ENCODE data around the gene NDUFV1.
"Not testable (repeated sequence)": the region's sequence is repeated elsewhere in the genome, so short reads cannot be mapped to it uniquely, and the experiment has no call there.

NDUFV1 gene

GRCh38 chr11:67657300-67657699 is 50.6 kb downstream of the NDUFV1 start:
- peaks cover 33% of the 10 kb centered on the region for H3K9me3 ChIP-seq (ENCODE audit: insufficient read depth, low read length)
- no peak overlapping the region for H3K9ac ChIP-seq (ENCODE audit: insufficient read length, low read depth)
- no peak for TF ChIP-seq ZNF274 (IDR thresholded peaks at IDR 0.05; ENCODE audit: low read depth, low read length)
- TF ChIP-seq YY1 (IDR thresholded peaks at IDR 0.05; ENCODE audit: insufficient read depth, insufficient read length), result no peak
- no peak for TF ChIP-seq SUZ12 (IDR thresholded peaks at IDR 0.05; ENCODE audit: extremely low read depth, insufficient read depth, insufficient read length)
- peaks cover 3% of the 10 kb centered on the region for H3K4me1 ChIP-seq (ENCODE audit: insufficient read depth, insufficient read length)
- no peaks in the 10 kb centered on the region for H3K27me3 ChIP-seq (ENCODE audit: insufficient read depth, insufficient read length)
- H3K36me3 ChIP-seq (ENCODE audit: insufficient read depth, insufficient read length, low read length), result no peaks in the 10 kb centered on the region
- no peak overlapping the region for H3K4me3 ChIP-seq (ENCODE audit: insufficient read length, low read depth)
- DNase-seq (ENCODE audit: low read depth, low spot score), result no peak

GRCh38 chr11:67659651-67660165 is 53.0 kb downstream of the NDUFV1 start:
- H3K27me3 ChIP-seq (ENCODE audit: insufficient read depth, insufficient read length), result not testable (repeated sequence)

GRCh38 chr11:67660752-67661151 is 54.0 kb downstream of the NDUFV1 start:
- H3K4me3 ChIP-seq (ENCODE audit: insufficient read length, low read depth); DNase-seq (ENCODE audit: low read depth, low spot score); H3K4me1 ChIP-seq (ENCODE audit: insufficient read depth, insufficient read length); H3K9ac ChIP-seq (ENCODE audit: insufficient read length, low read depth); H3K27me3 ChIP-seq (ENCODE audit: insufficient read depth, insufficient read length); H3K36me3 ChIP-seq (ENCODE audit: insufficient read depth, insufficient read length, low read length): not testable (repeated sequence)
- peaks cover 29% of the 10 kb centered on the region for H3K9me3 ChIP-seq (ENCODE audit: insufficient read depth, low read length)

More at GRCh38 chr11:67659651-67660165, 53.0 kb downstream of the NDUFV1 start:
- H3K4me3 ChIP-seq (ENCODE audit: insufficient read length, low read depth); H3K36me3 ChIP-seq (ENCODE audit: insufficient read depth, insufficient read length, low read length); DNase-seq (ENCODE audit: low read depth, low spot score); H3K9ac ChIP-seq (ENCODE audit: insufficient read length, low read depth); H3K4me1 ChIP-seq (ENCODE audit: insufficient read depth, insufficient read length): not testable (repeated sequence)
- H3K9me3 ChIP-seq (ENCODE audit: insufficient read depth, low read length), result peaks cover 33% of the 10 kb centered on the region
